Stomach (tissue), 9 donors: ENCODE data around the gene ANGPTL8. TPM values are rescaled to one million over a fixed set of nuclear protein-coding genes. Genes with fewer than 3 reads are reported as not detected.

Experiments used
- DNase-seq, 2 donors: peaks; one replicate each; pipeline versions ENCODE4 v3.0.0 to v3.0.0-alpha.2; 2013 to 2019
- H3K27ac ChIP-seq, 5 donors: fragments of 200-600 bp in 4 of 5; sonication (generic) in 4 of 5; one replicate each; pipeline ENCODE4 v1.5.1; 2013 to 2019; ENCODE audit warnings: mild to moderate bottlenecking in 1 of 5, moderate library complexity in 1 of 5
- H3K27me3 ChIP-seq, 3 donors: fragments of 200-600 bp; sonication (generic); one replicate each; pipeline ENCODE4 v1.5.1; 2017 to 2019; ENCODE audit warnings: mixed run types in 1 of 3
- H3K36me3 ChIP-seq, 4 donors: fragments of 200-600 bp; sonication (generic); 1 replicate in 3 of 4; 2 replicates in 1 of 4; pipeline ENCODE4 v1.5.1; 2016 to 2019
- H3K4me1 ChIP-seq, 4 donors: fragments of 200-600 bp; sonication (generic); one replicate each; pipeline ENCODE4 v1.5.1; 2016 to 2019
- H3K4me3 ChIP-seq, 4 donors: fragments of 200-600 bp; sonication (generic) in 3 of 4; one replicate each; pipeline ENCODE4 v1.5.1; 2016 to 2019; ENCODE audit warnings: mild to moderate bottlenecking in 1 of 4
- H3K9me3 ChIP-seq, 4 donors: fragments of 200-600 bp; sonication (generic); one replicate each; pipeline ENCODE4 v1.5.1; 2016 to 2019
- CTCF ChIP-seq, 7 experiments: fragments of 450-650 bp in 4 of 7; fragments of 200-600 bp in 3 of 7; sonication (generic) in 3 of 7; IDR thresholded peaks; one replicate each; pipeline ENCODE4 v1.5.1; 2016 to 2019; ENCODE audit warnings: antibody characterized with exemption in 7 of 7, control low read depth in 2 of 7, mild to moderate bottlenecking in 1 of 7
- EP300 ChIP-seq: sonication (generic); formaldehyde crosslinking; IDR thresholded peaks from one replicate; pipeline ENCODE4 v1.6.1; 2017; ENCODE audit warnings: antibody characterized with exemption
- POLR2A ChIP-seq, 4 donors: fragments of 450-650 bp; IDR thresholded peaks; one replicate each; pipeline ENCODE4 v1.6.1; 2016; ENCODE audit warnings: antibody characterized with exemption in 4 of 4, control low read depth in 2 of 4, mild to moderate bottlenecking in 1 of 4, moderate library complexity in 1 of 4
- POLR2AphosphoS5 ChIP-seq, 3 donors: sonication (generic); formaldehyde crosslinking; IDR thresholded peaks; one replicate each; pipeline ENCODE4 v1.6.1; 2016; ENCODE audit warnings: antibody characterized with exemption in 3 of 3
- WGBS, 5 donors: extraction: QIAGEN DNeasy Blood & Tissue Kit in 3 of 5; methylation state at CpG; one replicate each; pipeline versions ENCODE4 v1.1.5 to v1.1.7; 2013 to 2018; 5-methylcytosine and 5-hydroxymethylcytosine counted together
- intact Hi-C: fragments of 100-400 bp; cut with DNase I; formaldehyde crosslinking; loops from one replicate; pipeline ENCODE4 v1.15.1; 2023; ENCODE audit warnings: low total_unique reads
- polyA plus RNA-seq, 3 donors: library from polyadenylated mRNA; stranded (reverse); fragments of 200-250 nt; gene quantifications; one replicate each; pipeline ENCODE4 v1.2.3, GENCODE V29; 2013
- total RNA-seq, 5 donors: library from RNA; depleted of rRNA; stranded (reverse); fragments of >200 nt; gene quantifications; one replicate each; pipeline versions ENCODE4 v1.1.0 to v1.2.3, GENCODE V29; 2014 to 2016
- donor health status: healthy with polysubstance abuse.
- donor health status: Bipolar disorder and iron deficiency.
- donor health status: healthy.

Gene ANGPTL8
- total and polyA plus RNA-seq, 8 donors, result 0.70 TPM; not detected in 7

GRCh38 chr19:11204943-11205349, 34.5 kb upstream of the ANGPTL8 start:
- peak overlapping the region in 4 of 5 donors; percentile 81 to 94 (median 84) for H3K27ac ChIP-seq
- intact Hi-C loops, result loop anchor here (10.0 kb wide), 1 partner anchor 170 kb away; no protein-coding TSS in a partner anchor

GRCh38 chr19:11205939-11206570, 33.4 kb upstream of the ANGPTL8 start:
- peak overlapping the region in 4 of 5 donors; percentile 81 to 94 (median 84) for H3K27ac ChIP-seq
- peaks cover 0 to 38% (median 21%) of the 10 kb centered on the region in 4 donors for H3K4me1 ChIP-seq
- 74 to 87% (median 84%) methylated on average over 9 of the region's 9 CpGs for WGBS, 5 donors
- intact Hi-C loops, result loop anchor here (10.0 kb wide), 1 partner anchor 171 kb away; no protein-coding TSS in a partner anchor
- TF ChIP-seq POLR2AphosphoS5 (IDR thresholded peaks at IDR 0.05) (no peak), EP300 (no peak), POLR2A (IDR thresholded peaks at IDR 0.05) (no peak), CTCF (IDR thresholded peaks at IDR 0.05) (no peak)
- peaks cover 4 to 60% (median 57%) of the 10 kb centered on the region in 4 donors for H3K36me3 ChIP-seq
- no peak overlapping the region for H3K4me3 ChIP-seq
- no peaks in the 10 kb centered on the region for H3K9me3 ChIP-seq
- no peak for DNase-seq
- no peaks in the 10 kb centered on the region for H3K27me3 ChIP-seq

More at GRCh38 chr19:11204943-11205349, 34.5 kb upstream of the ANGPTL8 start:
- Histone ChIP-seq H3K27me3 (no peaks in the 10 kb centered on the region), H3K9me3 (no peaks in the 10 kb centered on the region), H3K4me3 (no peak overlapping the region), H3K4me1 (peaks cover 0 to 38% (median 21%) of the 10 kb centered on the region in 4 donors), H3K36me3 (peaks cover 4 to 65% (median 60%) of the 10 kb centered on the region in 4 donors)
- no peak for TF ChIP-seq POLR2A (IDR thresholded peaks at IDR 0.05)
- no peak for TF ChIP-seq EP300
- TF ChIP-seq CTCF (IDR thresholded peaks at IDR 0.05), result no peak
- TF ChIP-seq POLR2AphosphoS5 (IDR thresholded peaks at IDR 0.05), result no peak
- DNase-seq, result peak in 1 of 2 donors; percentile 59
- 38 to 59% (median 48%) methylated on average over 5 of the region's 5 CpGs for WGBS, 5 donors

GRCh38 chr19:11208561-11209471, 30.6 kb upstream of the ANGPTL8 start:
- TF ChIP-seq POLR2AphosphoS5 (IDR thresholded peaks at IDR 0.05), result no peak
- no peak for TF ChIP-seq POLR2A (IDR thresholded peaks at IDR 0.05)
- TF ChIP-seq EP300, result no peak
- no peak for TF ChIP-seq CTCF (IDR thresholded peaks at IDR 0.05)
- Histone ChIP-seq H3K4me3 (no peak overlapping the region), H3K4me1 (peaks cover 0 to 18% (median 11%) of the 10 kb centered on the region in 4 donors), H3K27me3 (no peaks in the 10 kb centered on the region), H3K27ac (no peak overlapping the region), H3K36me3 (peaks cover 7 to 70% (median 67%) of the 10 kb centered on the region in 4 donors), H3K9me3 (no peaks in the 10 kb centered on the region)
- 81 to 90% (median 86%) methylated on average over 37 to 38 of the region's 38 CpGs for WGBS, 5 donors
- intact Hi-C loops, result loop anchor here (10.0 kb wide), 1 partner anchor 174 kb away; no protein-coding TSS in a partner anchor
- no peak for DNase-seq
